WTC11 (cell line): ENCODE results near the gene FTCD. TPM values are rescaled to one million over a fixed set of nuclear protein-coding genes. Genes with fewer than 3 reads are reported as not detected.
A peak's percentile ranks its signal among the peaks of the same experiment; 100 is the strongest.

Experiments used
- ATAC-seq: fragments of 200-7000 bp; cut with Tn5 transposase; 2 replicates; pipeline ENCODE4 v1.10.0; 2021; ENCODE audit warnings: mild to moderate bottlenecking, moderate library complexity
- CTCF ChIA-PET: fragments of 300-600 bp; sonication (Branson Sonifier 250); formaldehyde crosslinking; loops from one replicate; lab custom pipeline; 2021; ENCODE audit warnings: antibody characterized with exemption; lab: Charles Lee
- POLR2A ChIA-PET: fragments of 350-600 bp; sonication (Branson Sonifier 250); formaldehyde crosslinking; loops from one replicate; lab custom pipeline; 2021; ENCODE audit warnings: antibody characterized with exemption; lab: Charles Lee
- DNase-seq: peaks from one replicate; pipeline ENCODE4 v3.0.0; 2021; ENCODE audit warnings: low spot score
- H3K27ac Mint-ChIP-seq: 2 replicates; pipeline ENCODE4 v1.8.0; 2021; ENCODE audit warnings: mixed read lengths
- H3K27me3 Mint-ChIP-seq: 2 replicates; pipeline ENCODE4 v1.8.0; 2021; ENCODE audit warnings: low read depth, mild to moderate bottlenecking, moderate library complexity, mixed read lengths
- H3K36me3 Mint-ChIP-seq: 2 replicates; pipeline ENCODE4 v1.8.0; 2021; ENCODE audit warnings: mixed read lengths
- H3K4me1 Mint-ChIP-seq: 2 replicates; pipeline ENCODE4 v1.8.0; 2022; ENCODE audit warnings: mixed read lengths
- H3K4me3 Mint-ChIP-seq: 2 replicates; pipeline ENCODE4 v1.8.0; 2021; ENCODE audit warnings: mild to moderate bottlenecking, moderate library complexity, mixed read lengths
- H3K9me3 Mint-ChIP-seq: 2 replicates; pipeline ENCODE4 v1.8.0; 2021; ENCODE audit warnings: mixed read lengths
- ESRRA ChIP-seq: sonication (generic); formaldehyde crosslinking; IDR thresholded peaks from 2 replicates; pipeline ENCODE4 v1.8.1; 2022; ENCODE audit warnings: mild to moderate bottlenecking, missing genetic modification reagents, borderline replicate concordance
- FOXJ3 ChIP-seq: sonication (generic); formaldehyde crosslinking; IDR thresholded peaks from 2 replicates; pipeline ENCODE4 v1.9.0; 2021; ENCODE audit warnings: missing genetic modification reagents, mild to moderate bottlenecking, borderline replicate concordance
- JAZF1 ChIP-seq: fragments of 250-450 bp; sonication (Bioruptor Pico); IDR thresholded peaks from 2 replicates; pipeline ENCODE4 v1.9.0; 2021; ENCODE audit warnings: moderate library complexity, mild to moderate bottlenecking, inconsistent platforms
- NFE2L1 ChIP-seq: sonication (generic); formaldehyde crosslinking; IDR thresholded peaks from 2 replicates; pipeline ENCODE4 v1.8.1; 2023; ENCODE audit warnings: missing genetic modification reagents
- NR1H2 ChIP-seq: sonication (generic); formaldehyde crosslinking; IDR thresholded peaks from 2 replicates; pipeline ENCODE4 v1.9.0; 2021; ENCODE audit warnings: mild to moderate bottlenecking, moderate library complexity, missing genetic modification reagents
- OVOL2 ChIP-seq: fragments of 250-450 bp; sonication (Bioruptor Pico); IDR thresholded peaks from 2 replicates; pipeline ENCODE4 v1.9.0; 2021; ENCODE audit warnings: mild to moderate bottlenecking, borderline replicate concordance
- SMAD3 ChIP-seq: sonication (generic); formaldehyde crosslinking; IDR thresholded peaks from 2 replicates; pipeline ENCODE4 v1.8.0; 2022; ENCODE audit warnings: missing genetic modification reagents, mild to moderate bottlenecking, borderline replicate concordance
- TCF7 ChIP-seq: sonication (generic); formaldehyde crosslinking; IDR thresholded peaks from 2 replicates; pipeline ENCODE4 v1.8.0; 2022; ENCODE audit warnings: mild to moderate bottlenecking, low read depth, missing genetic modification reagents, moderate library complexity
- ZNF423 ChIP-seq: fragments of 250-450 bp; sonication (Bioruptor Pico); IDR thresholded peaks from 2 replicates; pipeline ENCODE4 v2.1.2; 2022; ENCODE audit warnings: mild to moderate bottlenecking, moderate library complexity
- total RNA-seq: library from RNA; stranded (reverse); gene quantifications from 3 replicates; pipeline ENCODE4 v1.2.3, GENCODE V29; 2021
- TF ChIP-seq, protein P1 (sequence below): sonication (generic); formaldehyde crosslinking; IDR thresholded peaks from 2 replicates; pipeline ENCODE4 v1.8.1; 2023; ENCODE audit warnings: mild to moderate bottlenecking, missing genetic modification reagents
- TF ChIP-seq, protein P2 (sequence below): sonication (generic); formaldehyde crosslinking; IDR thresholded peaks from 2 replicates; pipeline ENCODE4 v1.8.1; 2022; ENCODE audit warnings: mild to moderate bottlenecking, missing genetic modification reagents, moderate library complexity, borderline replicate concordance
- TF ChIP-seq, protein P3 (sequence below): sonication (generic); formaldehyde crosslinking; IDR thresholded peaks from 2 replicates; pipeline ENCODE4 v1.8.0; 2023; ENCODE audit warnings: mild to moderate bottlenecking, missing genetic modification reagents
- TF ChIP-seq, protein P4 (sequence below): fragments of 250-450 bp; sonication (Bioruptor Pico); IDR thresholded peaks from 2 replicates; pipeline ENCODE4 v1.9.0; 2021; ENCODE audit warnings: mild to moderate bottlenecking
- TF ChIP-seq, protein P5 (sequence below): sonication (generic); formaldehyde crosslinking; conservative IDR thresholded peaks from 2 replicates; pipeline ENCODE4 v1.8.1; 2023; ENCODE audit warnings: mild to moderate bottlenecking, low read depth, missing genetic modification reagents, moderate library complexity
- TF ChIP-seq, protein P6 (sequence below): fragments of 250-450 bp; sonication (Bioruptor Pico); IDR thresholded peaks from 2 replicates; pipeline ENCODE4 v1.9.0; 2021; ENCODE audit warnings: mild to moderate bottlenecking
- TF ChIP-seq, protein P7 (sequence below): sonication (generic); formaldehyde crosslinking; IDR thresholded peaks from 2 replicates; pipeline ENCODE4 v1.8.0; 2022; ENCODE audit warnings: mild to moderate bottlenecking, missing genetic modification reagents

FTCD gene
- total RNA-seq, 1 experiment from 2014 or later, result 6.1 TPM

DNA sequence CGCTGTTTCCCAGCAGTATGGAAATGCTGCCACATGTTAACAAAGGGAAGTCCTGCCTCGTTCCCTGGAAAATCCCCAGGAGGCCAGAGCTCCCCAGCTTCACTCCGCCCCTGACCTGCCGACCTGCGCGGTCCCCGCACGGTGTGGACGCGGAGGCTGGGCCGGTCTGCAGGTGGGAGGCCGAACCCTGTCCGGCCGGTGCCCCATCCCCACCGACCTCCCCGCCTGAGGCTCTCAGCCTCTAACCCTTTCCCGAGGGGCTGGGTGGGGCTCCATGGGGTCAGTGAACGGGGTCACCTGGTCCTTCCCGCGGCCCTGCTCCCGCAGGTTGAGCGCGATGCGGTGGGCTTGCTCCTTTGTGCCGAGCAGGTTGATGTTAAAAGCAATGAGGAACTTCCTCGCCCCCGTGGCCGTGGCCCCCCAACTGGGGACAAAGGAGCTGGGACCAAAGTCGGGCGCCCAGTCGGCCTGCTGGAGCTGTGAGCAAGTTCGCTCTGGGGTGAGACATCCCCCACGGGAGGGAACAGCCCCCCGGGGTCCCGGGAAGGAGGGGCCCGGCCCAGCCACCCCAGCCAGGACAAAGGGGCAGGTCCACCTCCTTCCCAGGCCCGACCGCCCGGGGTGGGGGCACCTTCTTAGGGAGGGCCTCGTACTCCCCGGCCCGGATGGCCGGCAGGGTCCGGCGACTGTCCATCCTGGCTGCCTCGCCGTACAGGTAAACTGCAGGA lies 4.0 kb downstream of the FTCD start:
- ATAC-seq (no peak), DNase-seq (peak; percentile 11)
- POLR2A ChIA-PET, result no interaction called here
- TF ChIP-seq, protein P1, sequence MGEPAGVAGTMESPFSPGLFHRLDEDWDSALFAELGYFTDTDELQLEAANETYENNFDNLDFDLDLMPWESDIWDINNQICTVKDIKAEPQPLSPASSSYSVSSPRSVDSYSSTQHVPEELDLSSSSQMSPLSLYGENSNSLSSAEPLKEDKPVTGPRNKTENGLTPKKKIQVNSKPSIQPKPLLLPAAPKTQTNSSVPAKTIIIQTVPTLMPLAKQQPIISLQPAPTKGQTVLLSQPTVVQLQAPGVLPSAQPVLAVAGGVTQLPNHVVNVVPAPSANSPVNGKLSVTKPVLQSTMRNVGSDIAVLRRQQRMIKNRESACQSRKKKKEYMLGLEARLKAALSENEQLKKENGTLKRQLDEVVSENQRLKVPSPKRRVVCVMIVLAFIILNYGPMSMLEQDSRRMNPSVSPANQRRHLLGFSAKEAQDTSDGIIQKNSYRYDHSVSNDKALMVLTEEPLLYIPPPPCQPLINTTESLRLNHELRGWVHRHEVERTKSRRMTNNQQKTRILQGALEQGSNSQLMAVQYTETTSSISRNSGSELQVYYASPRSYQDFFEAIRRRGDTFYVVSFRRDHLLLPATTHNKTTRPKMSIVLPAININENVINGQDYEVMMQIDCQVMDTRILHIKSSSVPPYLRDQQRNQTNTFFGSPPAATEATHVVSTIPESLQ (CRISPR knock-in tag), result no peak
- TF ChIP-seq, protein P2, sequence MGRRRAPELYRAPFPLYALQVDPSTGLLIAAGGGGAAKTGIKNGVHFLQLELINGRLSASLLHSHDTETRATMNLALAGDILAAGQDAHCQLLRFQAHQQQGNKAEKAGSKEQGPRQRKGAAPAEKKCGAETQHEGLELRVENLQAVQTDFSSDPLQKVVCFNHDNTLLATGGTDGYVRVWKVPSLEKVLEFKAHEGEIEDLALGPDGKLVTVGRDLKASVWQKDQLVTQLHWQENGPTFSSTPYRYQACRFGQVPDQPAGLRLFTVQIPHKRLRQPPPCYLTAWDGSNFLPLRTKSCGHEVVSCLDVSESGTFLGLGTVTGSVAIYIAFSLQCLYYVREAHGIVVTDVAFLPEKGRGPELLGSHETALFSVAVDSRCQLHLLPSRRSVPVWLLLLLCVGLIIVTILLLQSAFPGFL, result no peak
- TF ChIP-seq, protein P3, sequence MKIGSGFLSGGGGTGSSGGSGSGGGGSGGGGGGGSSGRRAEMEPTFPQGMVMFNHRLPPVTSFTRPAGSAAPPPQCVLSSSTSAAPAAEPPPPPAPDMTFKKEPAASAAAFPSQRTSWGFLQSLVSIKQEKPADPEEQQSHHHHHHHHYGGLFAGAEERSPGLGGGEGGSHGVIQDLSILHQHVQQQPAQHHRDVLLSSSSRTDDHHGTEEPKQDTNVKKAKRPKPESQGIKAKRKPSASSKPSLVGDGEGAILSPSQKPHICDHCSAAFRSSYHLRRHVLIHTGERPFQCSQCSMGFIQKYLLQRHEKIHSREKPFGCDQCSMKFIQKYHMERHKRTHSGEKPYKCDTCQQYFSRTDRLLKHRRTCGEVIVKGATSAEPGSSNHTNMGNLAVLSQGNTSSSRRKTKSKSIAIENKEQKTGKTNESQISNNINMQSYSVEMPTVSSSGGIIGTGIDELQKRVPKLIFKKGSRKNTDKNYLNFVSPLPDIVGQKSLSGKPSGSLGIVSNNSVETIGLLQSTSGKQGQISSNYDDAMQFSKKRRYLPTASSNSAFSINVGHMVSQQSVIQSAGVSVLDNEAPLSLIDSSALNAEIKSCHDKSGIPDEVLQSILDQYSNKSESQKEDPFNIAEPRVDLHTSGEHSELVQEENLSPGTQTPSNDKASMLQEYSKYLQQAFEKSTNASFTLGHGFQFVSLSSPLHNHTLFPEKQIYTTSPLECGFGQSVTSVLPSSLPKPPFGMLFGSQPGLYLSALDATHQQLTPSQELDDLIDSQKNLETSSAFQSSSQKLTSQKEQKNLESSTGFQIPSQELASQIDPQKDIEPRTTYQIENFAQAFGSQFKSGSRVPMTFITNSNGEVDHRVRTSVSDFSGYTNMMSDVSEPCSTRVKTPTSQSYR (CRISPR knock-in tag), result no peak
- TF ChIP-seq SMAD3, result no peak
- Mint-ChIP-seq H3K9me3 (no peaks in the 10 kb centered on the region), H3K27ac (no peak overlapping the region), H3K4me3 (no peak overlapping the region), H3K36me3 (no peaks in the 10 kb centered on the region), H3K27me3 (no peaks in the 10 kb centered on the region), H3K4me1 (peaks cover 13% of the 10 kb centered on the region)
- CTCF ChIA-PET, result interaction anchor here (1.3 kb wide), 1 partner anchor 8 kb away, joined by 4 read pairs; no protein-coding TSS in a partner anchor

DNA sequence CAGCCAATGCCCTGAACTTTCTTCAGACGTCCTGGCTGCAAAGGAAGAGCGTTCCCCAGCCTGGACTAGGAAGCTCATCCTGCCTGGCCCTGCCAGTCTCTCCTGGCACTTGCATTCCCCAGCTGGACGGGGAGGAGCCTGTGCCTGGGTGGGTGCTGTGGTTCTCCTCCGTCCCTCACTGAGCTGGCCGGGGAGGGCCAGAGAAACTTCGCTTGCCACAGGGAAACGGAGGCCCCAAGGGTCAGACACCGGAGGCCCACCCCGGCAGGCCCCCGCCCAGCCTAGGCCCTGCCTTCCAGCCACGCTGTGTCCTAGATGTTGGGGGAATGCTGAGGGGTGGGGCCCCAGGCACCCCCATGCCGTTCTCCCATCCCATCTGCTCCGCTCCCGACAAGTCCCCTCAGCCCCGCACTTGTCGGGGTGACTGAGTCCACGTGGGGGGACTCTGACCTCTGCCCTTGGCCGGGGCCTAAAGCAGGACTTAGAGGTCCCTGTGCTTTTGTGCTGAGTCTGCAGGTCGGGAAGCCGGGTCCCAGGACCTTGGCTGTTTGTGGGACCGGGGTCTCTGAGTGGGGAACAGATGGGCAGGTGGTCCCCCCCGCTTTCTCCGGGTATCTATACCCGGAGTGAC lies 4.8 kb downstream of the FTCD start:
- CTCF ChIA-PET, result interaction anchor here (1.3 to 1.6 kb wide), 3 partner anchors 7 to 22 kb away, joined by 3 to 4 read pairs (median 4); no protein-coding TSS in a partner anchor
- ATAC-seq (no peak), DNase-seq (peak; percentile 9)
- H3K36me3 Mint-ChIP-seq, result no peaks in the 10 kb centered on the region
- no peaks in the 10 kb centered on the region for H3K9me3 Mint-ChIP-seq
- TF ChIP-seq, protein P4, sequence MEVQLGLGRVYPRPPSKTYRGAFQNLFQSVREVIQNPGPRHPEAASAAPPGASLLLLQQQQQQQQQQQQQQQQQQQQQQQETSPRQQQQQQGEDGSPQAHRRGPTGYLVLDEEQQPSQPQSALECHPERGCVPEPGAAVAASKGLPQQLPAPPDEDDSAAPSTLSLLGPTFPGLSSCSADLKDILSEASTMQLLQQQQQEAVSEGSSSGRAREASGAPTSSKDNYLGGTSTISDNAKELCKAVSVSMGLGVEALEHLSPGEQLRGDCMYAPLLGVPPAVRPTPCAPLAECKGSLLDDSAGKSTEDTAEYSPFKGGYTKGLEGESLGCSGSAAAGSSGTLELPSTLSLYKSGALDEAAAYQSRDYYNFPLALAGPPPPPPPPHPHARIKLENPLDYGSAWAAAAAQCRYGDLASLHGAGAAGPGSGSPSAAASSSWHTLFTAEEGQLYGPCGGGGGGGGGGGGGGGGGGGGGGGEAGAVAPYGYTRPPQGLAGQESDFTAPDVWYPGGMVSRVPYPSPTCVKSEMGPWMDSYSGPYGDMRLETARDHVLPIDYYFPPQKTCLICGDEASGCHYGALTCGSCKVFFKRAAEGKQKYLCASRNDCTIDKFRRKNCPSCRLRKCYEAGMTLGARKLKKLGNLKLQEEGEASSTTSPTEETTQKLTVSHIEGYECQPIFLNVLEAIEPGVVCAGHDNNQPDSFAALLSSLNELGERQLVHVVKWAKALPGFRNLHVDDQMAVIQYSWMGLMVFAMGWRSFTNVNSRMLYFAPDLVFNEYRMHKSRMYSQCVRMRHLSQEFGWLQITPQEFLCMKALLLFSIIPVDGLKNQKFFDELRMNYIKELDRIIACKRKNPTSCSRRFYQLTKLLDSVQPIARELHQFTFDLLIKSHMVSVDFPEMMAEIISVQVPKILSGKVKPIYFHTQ (CRISPR knock-in tag), result no peak
- TF ChIP-seq NR1H2 (CRISPR knock-in tag) (no peak), TCF7 (CRISPR knock-in tag) (no peak), ESRRA (no peak), JAZF1 (CRISPR knock-in tag) (no peak), OVOL2 (CRISPR knock-in tag) (no peak), FOXJ3 (CRISPR knock-in tag) (no peak), NFE2L1 (no peak), ZNF423 (CRISPR knock-in tag) (no peak)
- TF ChIP-seq, protein P5, sequence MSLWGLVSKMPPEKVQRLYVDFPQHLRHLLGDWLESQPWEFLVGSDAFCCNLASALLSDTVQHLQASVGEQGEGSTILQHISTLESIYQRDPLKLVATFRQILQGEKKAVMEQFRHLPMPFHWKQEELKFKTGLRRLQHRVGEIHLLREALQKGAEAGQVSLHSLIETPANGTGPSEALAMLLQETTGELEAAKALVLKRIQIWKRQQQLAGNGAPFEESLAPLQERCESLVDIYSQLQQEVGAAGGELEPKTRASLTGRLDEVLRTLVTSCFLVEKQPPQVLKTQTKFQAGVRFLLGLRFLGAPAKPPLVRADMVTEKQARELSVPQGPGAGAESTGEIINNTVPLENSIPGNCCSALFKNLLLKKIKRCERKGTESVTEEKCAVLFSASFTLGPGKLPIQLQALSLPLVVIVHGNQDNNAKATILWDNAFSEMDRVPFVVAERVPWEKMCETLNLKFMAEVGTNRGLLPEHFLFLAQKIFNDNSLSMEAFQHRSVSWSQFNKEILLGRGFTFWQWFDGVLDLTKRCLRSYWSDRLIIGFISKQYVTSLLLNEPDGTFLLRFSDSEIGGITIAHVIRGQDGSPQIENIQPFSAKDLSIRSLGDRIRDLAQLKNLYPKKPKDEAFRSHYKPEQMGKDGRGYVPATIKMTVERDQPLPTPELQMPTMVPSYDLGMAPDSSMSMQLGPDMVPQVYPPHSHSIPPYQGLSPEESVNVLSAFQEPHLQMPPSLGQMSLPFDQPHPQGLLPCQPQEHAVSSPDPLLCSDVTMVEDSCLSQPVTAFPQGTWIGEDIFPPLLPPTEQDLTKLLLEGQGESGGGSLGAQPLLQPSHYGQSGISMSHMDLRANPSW (CRISPR knock-in tag), result no peak
- TF ChIP-seq, protein P6, sequence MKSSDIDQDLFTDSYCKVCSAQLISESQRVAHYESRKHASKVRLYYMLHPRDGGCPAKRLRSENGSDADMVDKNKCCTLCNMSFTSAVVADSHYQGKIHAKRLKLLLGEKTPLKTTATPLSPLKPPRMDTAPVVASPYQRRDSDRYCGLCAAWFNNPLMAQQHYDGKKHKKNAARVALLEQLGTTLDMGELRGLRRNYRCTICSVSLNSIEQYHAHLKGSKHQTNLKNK (CRISPR knock-in tag), result no peak
- TF ChIP-seq, protein P7, sequence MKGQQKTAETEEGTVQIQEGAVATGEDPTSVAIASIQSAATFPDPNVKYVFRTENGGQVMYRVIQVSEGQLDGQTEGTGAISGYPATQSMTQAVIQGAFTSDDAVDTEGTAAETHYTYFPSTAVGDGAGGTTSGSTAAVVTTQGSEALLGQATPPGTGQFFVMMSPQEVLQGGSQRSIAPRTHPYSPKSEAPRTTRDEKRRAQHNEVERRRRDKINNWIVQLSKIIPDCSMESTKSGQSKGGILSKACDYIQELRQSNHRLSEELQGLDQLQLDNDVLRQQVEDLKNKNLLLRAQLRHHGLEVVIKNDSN (CRISPR knock-in tag), result no peak
- TF ChIP-seq, all 79 proteins: peak for 0
- Mint-ChIP-seq H3K27me3 (no peaks in the 10 kb centered on the region), H3K4me3 (no peak overlapping the region), H3K27ac (no peak overlapping the region), H3K4me1 (peaks cover 13% of the 10 kb centered on the region)
- POLR2A ChIA-PET, result no interaction called here
